ENCODE measurements around the gene SNPH. TPM values are rescaled to one million over a fixed set of nuclear protein-coding genes. Genes with fewer than 3 reads are reported as not detected.

Gene SNPH
- total RNA-seq, 1 experiment from 2014 or later: 2.9 TPM

GRCh38 chr20:1291191-1291741 lies 25.2 kb downstream of the SNPH start:
- DNase-seq: peak; percentile 94 to 95
- Histone ChIP-seq H3K4me3 (no peak overlapping the region), H3K9me3 (replicated peaks) (no peaks in the 10 kb centered on the region), H3K36me3 (no peaks in the 10 kb centered on the region), H3K27me3 (no peaks in the 10 kb centered on the region), H3K27ac (peak overlapping the region; percentile 65), H3K4me1 (peaks cover 29% of the 10 kb centered on the region)

GRCh38 chr20:1292620-1293019 lies 26.5 kb downstream of the SNPH start:
- Histone ChIP-seq H3K4me3 (no peak overlapping the region), H3K36me3 (no peaks in the 10 kb centered on the region), H3K27me3 (no peaks in the 10 kb centered on the region), H3K27ac (peak overlapping the region; percentile 65), H3K4me1 (peaks cover 29% of the 10 kb centered on the region), H3K9me3 (replicated peaks) (no peaks in the 10 kb centered on the region)
- DNase-seq: no peak

GRCh38 chr20:1293641-1294379 lies 27.7 kb downstream of the SNPH start:
- DNase-seq: peak in 1 of 2 experiments; percentile 51

GRCh38 chr20:1294497-1294896 lies 28.4 kb downstream of the SNPH start:
- no peak overlapping the region for H3K4me3 ChIP-seq
- DNase-seq: no peak
- H3K36me3 ChIP-seq: no peaks in the 10 kb centered on the region
- H3K27ac ChIP-seq: no peak overlapping the region
- H3K9me3 ChIP-seq (replicated peaks): no peaks in the 10 kb centered on the region
- H3K4me1 ChIP-seq: peaks cover 29% of the 10 kb centered on the region
- no peaks in the 10 kb centered on the region for H3K27me3 ChIP-seq

More at GRCh38 chr20:1293641-1294379, 27.7 kb downstream of the SNPH start:
- Histone ChIP-seq H3K4me3 (no peak overlapping the region), H3K36me3 (no peaks in the 10 kb centered on the region), H3K27me3 (no peaks in the 10 kb centered on the region), H3K4me1 (peaks cover 29% of the 10 kb centered on the region), H3K9me3 (replicated peaks) (no peaks in the 10 kb centered on the region), H3K27ac (no peak overlapping the region)

GRCh38 chr20:1295276-1295930 lies 29.3 kb downstream of the SNPH start:
- Histone ChIP-seq H3K27ac (no peak overlapping the region), H3K4me3 (no peak overlapping the region), H3K36me3 (no peaks in the 10 kb centered on the region), H3K27me3 (no peaks in the 10 kb centered on the region), H3K4me1 (peaks cover 26% of the 10 kb centered on the region), H3K9me3 (replicated peaks) (no peaks in the 10 kb centered on the region)
- DNase-seq: no peak

GRCh38 chr20:1296117-1296610 lies 30.1 kb downstream of the SNPH start:
- H3K4me1 ChIP-seq: peaks cover 23% of the 10 kb centered on the region
- H3K36me3 ChIP-seq: no peaks in the 10 kb centered on the region
- H3K9me3 ChIP-seq (replicated peaks): no peaks in the 10 kb centered on the region
- H3K27ac ChIP-seq: no peak overlapping the region
- DNase-seq: no peak
- H3K27me3 ChIP-seq: no peaks in the 10 kb centered on the region
- H3K4me3 ChIP-seq: no peak overlapping the region

GRCh38 chr20:1296922-1297321 lies 30.8 kb downstream of the SNPH start:
- Histone ChIP-seq H3K36me3 (no peaks in the 10 kb centered on the region), H3K27me3 (no peaks in the 10 kb centered on the region), H3K9me3 (replicated peaks) (no peaks in the 10 kb centered on the region), H3K4me1 (peaks cover 15% of the 10 kb centered on the region), H3K27ac (no peak overlapping the region), H3K4me3 (no peak overlapping the region)
- no peak for DNase-seq

GRCh38 chr20:1297486-1297885 lies 31.4 kb downstream of the SNPH start:
- no peak overlapping the region for H3K27ac ChIP-seq
- no peak overlapping the region for H3K4me3 ChIP-seq
- no peak for DNase-seq
- no peaks in the 10 kb centered on the region for H3K27me3 ChIP-seq
- H3K4me1 ChIP-seq: peaks cover 10% of the 10 kb centered on the region
- H3K36me3 ChIP-seq: no peaks in the 10 kb centered on the region
- H3K9me3 ChIP-seq (replicated peaks): no peaks in the 10 kb centered on the region

- no peak overlapping the region for H3K4me3 ChIP-seq
- no peaks in the 10 kb centered on the region for H3K27me3 ChIP-seq
- peaks cover 4% of the 10 kb centered on the region; the same call in 1 of the 2 replicates for H3K4me1 ChIP-seq
- no peaks in the 10 kb centered on the region for H3K9me3 ChIP-seq (replicated peaks)
- H3K36me3 ChIP-seq: no peaks in the 10 kb centered on the region
- no peak overlapping the region for H3K27ac ChIP-seq
- DNase-seq: no peak
These were observed 32.1 kb downstream of the SNPH start for GRCh38 chr20:1298166-1298565.

- H3K27me3 ChIP-seq: no peaks in the 10 kb centered on the region
- H3K4me3 ChIP-seq: no peak overlapping the region
- no peak for DNase-seq
- H3K9me3 ChIP-seq (replicated peaks): no peaks in the 10 kb centered on the region
- no peak overlapping the region for H3K27ac ChIP-seq
- H3K36me3 ChIP-seq: no peaks in the 10 kb centered on the region
- H3K4me1 ChIP-seq: peaks cover 4% of the 10 kb centered on the region; the same call in 1 of the 2 replicates
These were observed 32.9 kb downstream of the SNPH start for GRCh38 chr20:1298888-1299511.

GRCh38 chr20:1299522-1299921 lies 33.4 kb downstream of the SNPH start:
- no peak overlapping the region for H3K27ac ChIP-seq
- no peaks in the 10 kb centered on the region for H3K9me3 ChIP-seq (replicated peaks)
- no peaks in the 10 kb centered on the region for H3K36me3 ChIP-seq
- H3K4me1 ChIP-seq: peaks cover 4% of the 10 kb centered on the region; the same call in 1 of the 2 replicates
- H3K27me3 ChIP-seq: no peaks in the 10 kb centered on the region
- no peak for DNase-seq
- no peak overlapping the region for H3K4me3 ChIP-seq

- no peaks in the 10 kb centered on the region for H3K9me3 ChIP-seq (replicated peaks)
- no peak for DNase-seq
These were observed 34.2 kb downstream of the SNPH start for GRCh38 chr20:1300083-1300840.

GRCh38 chr20:1301031-1301529 lies 35.0 kb downstream of the SNPH start:
- no peak overlapping the region for H3K4me3 ChIP-seq
- peaks cover 4% of the 10 kb centered on the region; the same call in 1 of the 2 replicates for H3K4me1 ChIP-seq
- H3K27me3 ChIP-seq: no peaks in the 10 kb centered on the region
- DNase-seq: no peak
- no peaks in the 10 kb centered on the region for H3K36me3 ChIP-seq
- H3K27ac ChIP-seq: no peak overlapping the region
- no peaks in the 10 kb centered on the region for H3K9me3 ChIP-seq (replicated peaks)

More at GRCh38 chr20:1300083-1300840, 34.2 kb downstream of the SNPH start:
- H3K27ac ChIP-seq: no peak overlapping the region
- H3K36me3 ChIP-seq: no peaks in the 10 kb centered on the region
- no peaks in the 10 kb centered on the region for H3K27me3 ChIP-seq
- H3K4me3 ChIP-seq: no peak overlapping the region
- H3K4me1 ChIP-seq: peaks cover 4% of the 10 kb centered on the region; the same call in 1 of the 2 replicates

Data from SJCRH30 (cell line).